Activated CD8-positive, alpha-beta memory T cell treated with anti-CD3 and anti-CD28 coated beads for 1 hour (primary cell): ENCODE measurements around the gene PTPRT.

Experiments
- DNase-seq, 2 donors: peaks; one replicate each; pipeline ENCODE4 v3.0.0-alpha.2; 2020; ENCODE audit warnings: low read depth in 1 of 2; ENCODE audit errors: extremely low read depth in 1 of 2

Gene PTPRT

GRCh38 chr20:42741906-42742305, 447.8 kb downstream of the PTPRT start:
- DNase-seq, result no peak

- DNase-seq, result no peak
Observed at GRCh38 chr20:42740226-42740870, 449.4 kb downstream of the PTPRT start.

- DNase-seq, result no peak
Observed at GRCh38 chr20:42739683-42740082, 450.0 kb downstream of the PTPRT start.

- no peak for DNase-seq
Observed at GRCh38 chr20:42735539-42735938, 454.2 kb downstream of the PTPRT start.

- no peak for DNase-seq
Observed at GRCh38 chr20:42734660-42735368, 454.9 kb downstream of the PTPRT start.

GRCh38 chr20:42721923-42722322, 467.8 kb downstream of the PTPRT start:
- DNase-seq, result no peak

GRCh38 chr20:42714298-42715141, 475.2 kb downstream of the PTPRT start:
- no peak for DNase-seq

- no peak for DNase-seq
Observed at GRCh38 chr20:42708266-42708665, 481.4 kb downstream of the PTPRT start.

DNA sequence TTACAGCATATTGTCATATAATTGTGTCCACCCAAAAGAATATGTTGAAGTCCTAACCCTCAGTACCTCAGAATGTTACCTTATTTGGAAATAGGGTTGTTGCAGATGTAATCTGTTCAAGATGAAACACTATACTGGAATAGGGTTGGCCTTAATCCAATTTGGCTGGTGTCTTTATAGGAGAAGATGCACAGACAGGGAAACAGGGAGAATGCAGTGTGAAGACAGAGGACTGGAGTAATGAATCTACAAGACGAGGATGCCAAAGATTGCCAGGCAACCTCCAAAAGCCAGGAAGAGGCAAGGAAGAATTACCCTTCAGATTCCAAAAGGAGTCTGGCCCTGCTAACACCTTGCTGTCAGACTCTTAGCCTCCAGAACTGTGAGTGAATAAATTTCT, 482.9 kb downstream of the PTPRT start:
- DNase-seq, result no peak

GRCh38 chr20:42705550-42705949, 484.2 kb downstream of the PTPRT start:
- DNase-seq, result no peak

GRCh38 chr20:42703744-42704143, 486.0 kb downstream of the PTPRT start:
- DNase-seq, result no peak

- DNase-seq, result no peak
Observed at GRCh38 chr20:42701948-42702347, 487.8 kb downstream of the PTPRT start.

GRCh38 chr20:42700372-42700771, 489.3 kb downstream of the PTPRT start:
- no peak for DNase-seq

DNA sequence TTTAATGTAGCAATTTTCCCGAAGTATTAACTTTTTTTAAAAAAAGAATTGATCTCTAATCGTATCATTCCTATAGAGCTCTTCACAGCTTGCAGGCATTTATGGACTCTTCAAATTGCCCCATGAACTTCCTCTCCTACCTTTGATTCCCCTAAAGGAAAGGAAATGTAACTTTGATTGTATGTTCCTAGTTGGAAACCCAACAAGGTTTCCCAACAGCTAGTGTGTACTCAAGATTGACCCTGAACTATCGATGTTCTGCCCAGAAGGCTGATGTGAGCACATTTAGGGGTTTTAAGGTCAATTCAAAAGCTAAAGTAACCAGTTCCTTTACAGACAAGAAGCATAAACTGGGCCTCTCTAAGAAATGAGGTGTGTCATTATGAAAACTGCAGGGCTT, 491.7 kb downstream of the PTPRT start:
- no peak for DNase-seq

DNA sequence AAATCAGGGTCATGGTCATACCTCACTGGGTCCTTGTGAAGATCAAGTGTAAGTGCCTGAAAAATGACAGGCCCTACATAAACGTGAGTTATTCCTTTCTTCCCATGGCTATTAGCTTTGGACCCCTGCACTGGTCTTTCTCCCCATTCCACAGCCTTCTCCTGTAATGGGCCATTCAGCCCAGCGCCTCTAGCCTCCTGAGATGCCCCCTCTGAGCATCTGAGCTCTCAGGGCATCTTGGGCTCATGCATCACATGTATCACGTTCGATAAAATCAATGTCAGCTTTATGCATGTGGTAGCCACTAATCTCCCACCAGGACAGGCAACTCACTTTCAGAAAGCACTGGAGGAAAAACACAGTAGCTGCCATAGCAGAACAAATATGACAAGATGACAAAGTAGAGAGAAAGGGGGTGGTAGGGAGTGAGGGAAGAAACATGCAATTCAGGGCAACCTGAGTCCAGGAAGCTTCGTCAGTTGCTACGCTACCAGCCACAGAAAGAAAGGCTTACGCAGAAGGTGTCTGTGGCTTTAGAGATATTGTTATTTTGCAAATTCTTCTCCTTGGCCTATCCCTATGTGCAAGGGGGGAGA, 498.8 kb downstream of the PTPRT start:
- no peak for DNase-seq

DNA sequence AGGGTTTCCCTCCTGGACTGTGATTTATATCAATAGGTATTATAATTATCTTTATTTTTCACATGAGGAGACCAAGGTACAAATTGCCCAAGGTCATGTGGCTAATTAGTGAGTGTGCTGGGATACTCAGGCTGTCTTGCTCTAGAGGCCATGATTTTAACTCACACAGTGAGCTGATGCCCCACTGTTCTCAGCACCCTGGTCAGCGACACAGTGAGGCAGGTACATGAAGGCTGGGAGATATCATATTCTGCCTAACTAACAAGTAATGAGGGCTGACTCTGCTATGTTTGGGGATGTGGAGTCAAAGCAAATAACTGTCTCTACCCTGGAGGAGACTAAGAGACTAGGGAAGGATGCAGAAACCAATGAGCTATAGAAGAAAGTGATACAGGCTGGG, 501.1 kb downstream of the PTPRT start:
- DNase-seq, result no peak

GRCh38 chr20:42686057-42686456, 503.6 kb downstream of the PTPRT start:
- no peak for DNase-seq

- no peak for DNase-seq
Observed at GRCh38 chr20:42678895-42679294, 510.8 kb downstream of the PTPRT start.

DNA sequence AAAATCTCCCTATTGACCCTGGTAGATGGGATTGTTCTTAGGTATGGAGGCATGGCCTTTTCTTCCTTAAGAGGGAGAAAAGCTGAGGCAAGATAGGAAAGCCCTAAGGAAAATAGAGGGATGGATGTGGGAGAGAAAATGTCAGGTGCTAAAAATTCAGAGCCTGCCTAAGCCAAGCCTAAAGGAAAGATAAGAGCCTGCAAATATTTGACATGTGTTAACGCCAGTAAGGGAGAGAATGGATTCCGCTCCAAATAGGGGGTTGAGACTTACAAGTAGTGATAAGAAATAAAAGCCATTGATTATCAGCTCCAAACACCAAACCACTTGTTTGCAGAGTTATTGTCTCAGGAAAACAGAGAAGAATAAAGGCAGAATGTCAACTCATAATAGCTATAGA, 533.6 kb downstream of the PTPRT start:
- no peak for DNase-seq

DNA sequence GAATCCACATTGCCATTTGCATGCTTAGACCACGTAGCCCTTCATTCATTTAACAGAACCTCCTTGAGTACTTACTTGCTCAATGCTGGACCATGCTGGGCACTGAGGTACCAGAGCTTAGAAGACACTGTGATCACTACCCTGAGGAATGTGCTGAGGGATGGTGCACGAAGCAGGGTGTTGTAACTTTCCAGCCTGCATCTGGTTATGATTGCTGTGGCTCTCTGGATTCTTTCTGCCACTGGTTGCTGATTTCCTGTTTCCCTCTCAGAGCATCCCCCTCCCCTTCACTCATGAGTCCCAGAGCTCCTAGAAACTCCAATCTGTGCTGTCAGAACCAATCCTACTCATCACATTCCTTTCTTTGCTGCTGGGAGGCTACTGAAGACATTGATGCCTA, 537.4 kb downstream of the PTPRT start:
- no peak for DNase-seq

GRCh38 chr20:42650191-42650746, 539.4 kb downstream of the PTPRT start:
- DNase-seq, result no peak
